ENCODE measurements around the gene SIGMAR1. TPM values are rescaled to one million over a fixed set of nuclear protein-coding genes. Genes with fewer than 3 reads are reported as not detected.
A peak's percentile ranks its signal among the peaks of the same experiment; 100 is the strongest.

The SIGMAR1 gene
- total RNA-seq, 1 donor from 2014 or later = 73.2 TPM

- Mint-ChIP-seq H3K9me3 (ENCODE audit: unreplicated experiment) (peaks cover 2% of the 10 kb centered on the region), H3K27me3 (ENCODE audit: low read depth, unreplicated experiment) (no peaks in the 10 kb centered on the region), H3K4me1 (ENCODE audit: low read depth, unreplicated experiment) (no peaks in the 10 kb centered on the region), H3K36me3 (ENCODE audit: low read depth, unreplicated experiment) (peaks cover 15% of the 10 kb centered on the region), H3K4me3 (ENCODE audit: unreplicated experiment) (no peak overlapping the region), H3K27ac (ENCODE audit: unreplicated experiment) (no peak overlapping the region)
- TF ChIP-seq EZH2 (IDR thresholded peaks at IDR 0.05; ENCODE audit: insufficient read depth, low read length) (no peak), CTCF (IDR thresholded peaks at IDR 0.05; ENCODE audit: insufficient read depth, low read depth, low read length) (no peak)
- Histone ChIP-seq H3K27ac (ENCODE audit: low read depth, low read length) (no peak overlapping the region), H3K4me1 (ENCODE audit: insufficient read depth, low read length) (no peaks in the 10 kb centered on the region), H2AFZ (ENCODE audit: low read depth, low read length) (no peak overlapping the region), H3K9ac (ENCODE audit: low read length) (no peak overlapping the region), H4K20me1 (ENCODE audit: insufficient read depth, low read length) (peaks cover 4% of the 10 kb centered on the region), H3K4me3 (ENCODE audit: insufficient read depth, low read depth, low read length) (no peak overlapping the region), H3K36me3 (ENCODE audit: insufficient read depth, low read length) (no peaks in the 10 kb centered on the region), H3K4me2 (ENCODE audit: low read length) (no peak overlapping the region), H3K9me3 (ENCODE audit: insufficient read depth, low read depth, low read length) (no peaks in the 10 kb centered on the region), H3K27me3 (ENCODE audit: insufficient read depth, low read length) (no peaks in the 10 kb centered on the region), H3K79me2 (ENCODE audit: insufficient read depth, low read length) (no peaks in the 10 kb centered on the region)
- no peak for DNase-seq (ENCODE audit: low read depth)
- FAIRE-seq = no peak
Measured at GRCh38 chr9:34674440-34674839, 36.9 kb upstream of the SIGMAR1 start.

DNA sequence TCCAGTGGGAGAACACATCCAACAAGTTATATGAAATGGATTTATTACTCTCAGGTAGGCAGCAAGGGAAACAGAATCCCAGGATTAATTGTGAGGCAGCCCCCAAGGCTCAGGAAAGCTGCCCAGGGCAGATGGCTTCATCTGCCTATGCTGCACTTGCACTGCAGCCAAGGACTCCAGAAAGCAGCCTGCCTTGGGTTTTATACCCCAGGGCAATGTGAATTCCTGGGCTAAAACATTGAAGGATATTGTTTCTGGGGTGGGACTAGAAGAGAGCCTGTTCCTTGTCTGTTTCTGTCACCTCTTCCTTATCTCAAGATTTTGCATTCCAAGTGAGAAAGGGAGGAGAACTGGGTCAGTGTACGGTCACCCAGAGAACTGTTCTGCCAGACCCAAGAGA, 33.7 kb upstream of the SIGMAR1 start:
- DNase-seq (ENCODE audit: low read depth) (no peak), FAIRE-seq (peak; percentile 29)
- Mint-ChIP-seq H3K4me1 (ENCODE audit: low read depth, unreplicated experiment) (no peaks in the 10 kb centered on the region), H3K9me3 (ENCODE audit: unreplicated experiment) (peaks cover 5% of the 10 kb centered on the region), H3K27ac (ENCODE audit: unreplicated experiment) (no peak overlapping the region), H3K36me3 (ENCODE audit: low read depth, unreplicated experiment) (peaks cover 24% of the 10 kb centered on the region), H3K27me3 (ENCODE audit: low read depth, unreplicated experiment) (no peaks in the 10 kb centered on the region), H3K4me3 (ENCODE audit: unreplicated experiment) (no peak overlapping the region)
- peaks cover 21% of the 10 kb centered on the region for H4K20me1 ChIP-seq (ENCODE audit: insufficient read depth, low read length)
- H2AFZ ChIP-seq (ENCODE audit: low read depth, low read length) = no peak overlapping the region
- no peaks in the 10 kb centered on the region for H3K36me3 ChIP-seq (ENCODE audit: insufficient read depth, low read length)
- TF ChIP-seq EZH2 (IDR thresholded peaks at IDR 0.05; ENCODE audit: insufficient read depth, low read length) (no peak), CTCF (IDR thresholded peaks at IDR 0.05; ENCODE audit: insufficient read depth, low read depth, low read length) (no peak)
- H3K27ac ChIP-seq (ENCODE audit: low read depth, low read length) = no peak overlapping the region
- no peaks in the 10 kb centered on the region for H3K27me3 ChIP-seq (ENCODE audit: insufficient read depth, low read length)
- H3K9me3 ChIP-seq (ENCODE audit: insufficient read depth, low read depth, low read length) = no peaks in the 10 kb centered on the region
- H3K9ac ChIP-seq (ENCODE audit: low read length) = no peak overlapping the region
- H3K4me1 ChIP-seq (ENCODE audit: insufficient read depth, low read length) = peaks cover 4% of the 10 kb centered on the region
- H3K4me2 ChIP-seq (ENCODE audit: low read length) = no peak overlapping the region
- no peak overlapping the region for H3K4me3 ChIP-seq (ENCODE audit: insufficient read depth, low read depth, low read length)
- H3K79me2 ChIP-seq (ENCODE audit: insufficient read depth, low read length) = peaks cover 11% of the 10 kb centered on the region

DNA sequence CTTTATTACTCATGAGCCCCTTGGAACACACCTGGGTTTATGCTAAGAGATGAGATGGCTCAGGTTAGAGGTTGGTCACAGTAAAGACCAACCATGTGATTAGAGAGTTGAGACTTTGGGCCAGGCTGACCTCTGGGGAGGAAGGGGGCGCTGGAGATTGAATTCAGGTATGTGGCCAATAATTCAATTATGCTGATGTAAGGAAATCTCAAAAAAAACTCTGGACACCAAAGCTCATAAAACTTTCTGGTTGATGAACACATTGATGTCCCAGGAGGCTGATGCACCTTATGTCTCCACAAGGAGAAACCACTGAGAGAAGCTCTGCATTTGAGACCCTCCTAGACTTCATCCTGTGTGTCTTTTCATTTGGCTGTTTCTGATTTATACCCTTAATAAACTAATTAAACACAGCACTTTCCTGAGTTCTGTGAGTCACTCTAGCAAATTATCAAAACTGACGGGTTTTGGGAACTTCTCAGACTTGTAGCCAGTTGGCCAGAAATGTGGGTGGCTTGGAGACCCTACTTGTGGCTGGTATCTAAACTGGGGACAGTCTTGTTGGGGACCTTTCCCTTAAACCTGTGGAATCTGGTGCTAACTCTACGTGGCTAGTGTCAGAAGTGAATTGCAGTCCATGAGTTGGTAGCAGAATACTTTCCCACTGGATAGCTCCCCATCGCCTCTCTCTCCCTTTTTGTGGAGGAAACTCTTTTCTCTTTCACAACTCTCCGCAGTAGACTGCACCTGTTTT, 32.4 kb upstream of the SIGMAR1 start:
- H3K36me3 Mint-ChIP-seq (ENCODE audit: low read depth, unreplicated experiment) = peaks cover 24% of the 10 kb centered on the region
- no peak overlapping the region for H3K27ac ChIP-seq (ENCODE audit: low read depth, low read length)

More for the DNA sequence above, 32.4 kb upstream of the SIGMAR1 start:
- Mint-ChIP-seq H3K4me1 (ENCODE audit: low read depth, unreplicated experiment) (no peaks in the 10 kb centered on the region), H3K27me3 (ENCODE audit: low read depth, unreplicated experiment) (no peaks in the 10 kb centered on the region), H3K27ac (ENCODE audit: unreplicated experiment) (no peak overlapping the region), H3K9me3 (ENCODE audit: unreplicated experiment) (peaks cover 5% of the 10 kb centered on the region), H3K4me3 (ENCODE audit: unreplicated experiment) (no peak overlapping the region)
- DNase-seq (ENCODE audit: low read depth) (no peak), FAIRE-seq (no peak)
- Histone ChIP-seq H2AFZ (ENCODE audit: low read depth, low read length) (no peak overlapping the region), H3K9ac (ENCODE audit: low read length) (no peak overlapping the region), H4K20me1 (ENCODE audit: insufficient read depth, low read length) (peaks cover 21% of the 10 kb centered on the region), H3K4me3 (ENCODE audit: insufficient read depth, low read depth, low read length) (no peak overlapping the region), H3K4me2 (ENCODE audit: low read length) (no peak overlapping the region), H3K27me3 (ENCODE audit: insufficient read depth, low read length) (no peaks in the 10 kb centered on the region), H3K9me3 (ENCODE audit: insufficient read depth, low read depth, low read length) (no peaks in the 10 kb centered on the region), H3K4me1 (ENCODE audit: insufficient read depth, low read length) (peaks cover 7% of the 10 kb centered on the region), H3K79me2 (ENCODE audit: insufficient read depth, low read length) (peaks cover 14% of the 10 kb centered on the region), H3K36me3 (ENCODE audit: insufficient read depth, low read length) (no peaks in the 10 kb centered on the region)
- TF ChIP-seq CTCF (IDR thresholded peaks at IDR 0.05; ENCODE audit: insufficient read depth, low read depth, low read length) = no peak
- no peak for TF ChIP-seq EZH2 (IDR thresholded peaks at IDR 0.05; ENCODE audit: insufficient read depth, low read length)

Measured in astrocyte (in vitro differentiated cells and primary cell).